Islet precursor cell (in vitro differentiated cells): ENCODE results near the gene DNM1.

Experiments
- DNase-seq: peaks from one replicate; pipeline ENCODE4 v3.0.0-alpha.2; 2018

DNM1 gene

GRCh38 chr9:128178806-128179431 lies 24.3 kb upstream of the DNM1 start:
- DNase-seq: no peak

- no peak for DNase-seq
Observed at GRCh38 chr9:128180001-128180400, 23.2 kb upstream of the DNM1 start.

- DNase-seq: no peak
Observed at GRCh38 chr9:128180447-128180846, 22.7 kb upstream of the DNM1 start.

GRCh38 chr9:128181480-128181879 lies 21.7 kb upstream of the DNM1 start:
- DNase-seq: peak; percentile 86

GRCh38 chr9:128182893-128183588 lies 20.1 kb upstream of the DNM1 start:
- no peak for DNase-seq

- no peak for DNase-seq
Observed at GRCh38 chr9:128185979-128186965, 16.9 kb upstream of the DNM1 start.

GRCh38 chr9:128187361-128187760 lies 15.8 kb upstream of the DNM1 start:
- DNase-seq: no peak

GRCh38 chr9:128188209-128188608 lies 15.0 kb upstream of the DNM1 start:
- DNase-seq: no peak

- no peak for DNase-seq
Observed at GRCh38 chr9:128190013-128190412, 13.2 kb upstream of the DNM1 start.

- DNase-seq: no peak
Observed at GRCh38 chr9:128190516-128191405, 12.4 kb upstream of the DNM1 start.

- DNase-seq: peak; percentile 83
Observed at GRCh38 chr9:128191406-128192046, 11.7 kb upstream of the DNM1 start, which contains the start of gene CIZ1. CIZ1 (minus strand) TSS chr9:128191572; CDS start chr9:128190857, 715 bp downstream.

GRCh38 chr9:128192601-128193371 lies 10.4 kb upstream of the DNM1 start:
- no peak for DNase-seq

- DNase-seq: no peak
Observed at GRCh38 chr9:128193469-128194096, 9.6 kb upstream of the DNM1 start.

GRCh38 chr9:128201441-128202369 lies 1.5 kb upstream of the DNM1 start:
- DNase-seq: no peak

GRCh38 chr9:128202648-128203023 lies 543 bp upstream of the DNM1 start:
- DNase-seq: no peak

GRCh38 chr9:128203707-128204551 lies 750 bp downstream of the DNM1 start:
- DNase-seq: peak; percentile 84

GRCh38 chr9:128204858-128205257 lies 1.7 kb downstream of the DNM1 start:
- peak; percentile 40 for DNase-seq

GRCh38 chr9:128205296-128205944 lies 2.2 kb downstream of the DNM1 start:
- no peak for DNase-seq
